Activated effector memory CD4-positive, alpha-beta T cell treated with Interleukin-2 at 50 U/mL for 16 hours (primary cell): Measurements from ENCODE around the gene LRRC2.
A peak's percentile ranks its signal among the peaks of the same experiment; 100 is the strongest.
"Not testable (repeated sequence)": the region's sequence is repeated elsewhere in the genome, so short reads cannot be mapped to it uniquely, and the experiment has no call there.

ENCODE experiments used
- DNase-seq: peaks from one replicate; pipeline ENCODE4 v3.0.0-alpha.2; 2020

LRRC2 gene

DNA sequence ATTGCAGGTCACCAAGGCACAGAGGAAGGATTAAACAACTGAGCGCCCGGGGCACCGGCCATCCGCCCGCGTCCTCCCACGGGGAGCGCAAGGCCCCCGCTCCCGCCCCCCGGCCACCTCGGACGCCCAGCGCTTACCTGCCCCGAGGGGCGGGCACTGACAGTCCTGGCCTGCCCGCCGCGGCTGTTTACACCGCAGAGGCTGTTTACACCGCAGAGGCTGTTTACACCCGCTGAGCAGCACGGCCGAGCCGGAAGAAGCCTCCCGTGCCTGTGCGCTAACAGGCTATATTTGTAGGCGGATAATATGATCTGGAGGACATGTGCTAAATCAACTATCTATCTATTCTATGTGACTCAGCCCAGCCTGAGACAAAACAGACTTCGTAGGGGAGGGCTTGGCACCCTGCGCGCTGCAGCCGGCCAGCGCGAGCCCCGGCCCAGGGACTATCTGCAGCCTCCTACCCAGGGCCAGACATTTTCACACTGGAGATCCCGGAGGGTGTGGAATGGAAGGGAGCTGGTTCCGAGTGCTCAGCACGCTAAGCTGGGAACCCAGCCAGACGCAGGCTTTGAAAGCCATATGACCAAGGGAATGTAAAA lies at the start of gene LRRC2:
TSS of gene LRRC2 (minus strand) at position 263 of the 602 bp plus-strand sequence. CDS start 14,711 bp downstream, outside the sequence.
- DNase-seq = peak; percentile 36

DNA sequence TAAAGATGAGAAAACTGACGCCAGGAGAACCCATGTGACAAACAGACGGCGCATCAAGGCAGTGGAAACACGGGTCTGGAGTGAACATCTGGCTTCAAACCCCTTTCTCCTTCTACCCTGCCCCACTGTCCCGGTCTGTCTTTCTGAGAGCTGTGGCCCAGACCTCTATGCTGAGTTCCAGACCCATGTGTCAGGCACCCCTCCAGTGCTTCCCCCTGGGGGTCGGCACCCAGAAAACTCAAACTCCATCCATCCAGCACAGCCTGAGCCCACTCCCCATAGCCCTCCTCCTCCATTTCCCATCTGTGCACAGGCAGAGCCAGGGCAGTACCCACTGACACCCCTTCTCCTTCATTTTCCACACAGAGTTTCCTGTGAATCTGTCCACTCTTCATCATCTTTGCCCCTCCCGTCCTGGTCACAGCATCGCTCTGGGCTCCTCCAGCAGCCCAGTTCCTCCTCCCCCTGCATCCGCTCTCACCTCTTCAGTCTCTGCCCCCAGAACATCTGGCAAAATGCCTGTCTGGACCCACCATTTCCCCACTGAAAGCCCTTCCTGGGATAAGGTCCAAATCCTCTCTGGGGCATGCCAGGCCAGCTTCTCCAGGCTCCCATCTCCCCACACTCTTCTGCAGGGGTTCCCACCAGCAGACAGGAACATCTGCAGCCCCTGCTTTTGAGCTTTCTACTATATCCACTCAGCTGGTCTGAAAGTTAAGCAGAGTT lies 49.1 kb upstream of the LRRC2 start:
- no peak for DNase-seq

DNA sequence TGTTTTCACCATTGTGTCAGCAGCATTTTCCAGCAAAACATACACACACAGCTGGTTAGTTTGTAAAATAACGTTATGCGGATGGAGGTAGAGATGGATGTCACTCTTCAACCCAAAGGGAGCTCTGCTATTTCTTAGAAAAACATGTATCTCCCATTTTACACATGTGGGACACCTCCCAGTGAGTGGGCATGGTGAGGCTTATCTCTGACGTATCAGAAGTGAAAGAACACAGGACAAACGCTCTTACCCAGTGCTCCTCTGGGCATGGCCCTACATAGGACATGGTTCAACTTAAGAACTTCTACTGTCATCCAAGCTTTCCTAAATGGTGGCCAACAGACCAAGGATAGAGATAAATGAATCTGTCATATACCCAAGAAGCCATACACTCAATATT lies 48.3 kb upstream of the LRRC2 start:
- DNase-seq = no peak

DNA sequence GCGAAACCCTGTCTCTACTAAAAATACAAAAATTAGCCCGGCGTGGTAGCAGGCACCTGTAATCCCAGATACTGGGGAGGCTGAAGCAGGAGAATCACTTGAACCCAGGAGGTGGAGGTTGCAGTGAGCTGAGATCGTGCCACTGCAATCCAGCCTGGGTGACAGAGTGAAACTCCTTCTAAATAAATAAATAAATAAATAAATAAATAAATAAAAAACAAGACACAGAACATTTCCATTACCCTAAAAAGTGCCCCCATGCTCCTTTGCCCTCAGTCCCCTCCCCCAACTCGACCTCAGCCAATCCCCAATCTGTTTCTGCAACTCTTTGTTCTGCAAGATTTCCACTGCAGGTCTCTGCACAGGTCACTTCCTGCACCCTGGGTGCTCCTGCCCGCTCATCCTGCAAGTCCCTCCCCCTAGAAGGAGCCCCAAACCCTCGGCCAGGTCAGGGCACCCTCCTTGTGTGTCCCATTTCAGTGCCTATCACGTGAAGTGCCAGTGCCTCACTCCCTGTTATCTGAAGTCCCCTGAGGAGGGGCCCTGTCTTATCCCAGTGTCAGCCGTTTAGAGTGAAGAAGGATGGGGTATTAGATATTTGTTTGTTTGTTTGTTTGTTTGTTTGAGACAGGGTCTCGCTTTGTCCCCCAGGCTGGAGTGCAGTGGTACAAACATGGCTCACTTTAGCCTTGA lies 47.4 kb upstream of the LRRC2 start:
- no peak for DNase-seq

DNA sequence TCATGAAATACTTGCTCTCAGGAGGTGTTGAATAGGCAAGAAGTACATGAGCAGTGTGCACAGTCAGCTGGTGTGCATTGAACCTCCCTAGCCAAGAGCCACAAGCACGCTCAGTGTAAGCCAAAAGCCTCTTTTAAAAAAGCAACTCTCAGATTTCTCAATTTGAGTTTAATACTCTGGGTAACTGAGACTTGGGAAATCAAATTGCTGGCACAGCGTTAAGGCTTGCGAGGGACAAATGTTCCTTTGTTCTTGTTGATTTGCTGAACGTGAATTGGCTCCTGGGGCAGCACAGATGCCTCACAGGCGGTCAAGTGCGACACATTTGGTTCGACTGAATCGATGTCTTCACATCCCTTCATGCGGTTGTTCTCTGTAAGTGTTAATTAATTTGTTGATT lies 46.2 kb upstream of the LRRC2 start, which contains the start of gene FAM240A:
TSS of gene FAM240A (plus strand) at position 202 of the 400 bp plus-strand sequence. CDS start at position 361, 159 bp downstream.
- DNase-seq = no peak

DNA sequence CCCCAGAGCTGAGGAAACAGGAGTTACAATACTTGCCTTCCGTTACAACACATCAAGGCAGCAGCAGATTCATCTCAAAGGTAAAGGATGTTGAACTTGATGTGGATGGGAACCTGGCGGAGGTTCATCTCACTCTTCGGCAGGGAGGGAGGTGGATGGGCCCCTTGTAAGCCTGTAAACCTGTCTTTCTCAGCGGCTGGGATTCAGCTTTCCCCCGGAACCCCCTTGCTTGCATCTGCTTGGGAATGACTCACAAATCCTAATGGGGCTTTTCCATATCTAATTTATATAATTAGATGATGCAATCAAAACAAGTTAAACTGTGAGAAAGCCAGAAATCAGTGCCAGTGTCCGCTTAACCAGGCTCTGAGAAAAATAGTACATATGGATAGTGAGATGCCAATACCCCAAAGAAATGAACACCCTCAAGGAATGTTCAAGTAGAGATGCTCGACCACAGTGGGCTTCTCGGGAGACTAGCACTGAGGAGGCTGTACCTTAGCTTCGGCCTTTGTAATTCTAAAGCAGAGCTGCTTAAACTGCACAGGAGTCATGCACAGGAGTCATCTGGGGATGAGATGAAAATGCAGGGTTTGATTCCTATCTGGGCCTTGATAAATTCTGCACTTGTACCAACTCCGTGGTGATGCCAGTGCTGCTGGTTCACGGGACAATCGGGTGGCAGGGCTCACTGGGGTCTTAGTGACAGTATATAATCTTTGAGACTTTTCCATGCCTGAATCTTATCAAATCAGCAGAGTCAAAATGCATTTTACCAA lies 44.0 kb upstream of the LRRC2 start:
- DNase-seq = no peak

- DNase-seq = no peak
Observed at GRCh38 chr3:46609212-46609721, 43.2 kb upstream of the LRRC2 start.

- no peak for DNase-seq
Observed at GRCh38 chr3:46607603-46608028, 41.5 kb upstream of the LRRC2 start.

DNA sequence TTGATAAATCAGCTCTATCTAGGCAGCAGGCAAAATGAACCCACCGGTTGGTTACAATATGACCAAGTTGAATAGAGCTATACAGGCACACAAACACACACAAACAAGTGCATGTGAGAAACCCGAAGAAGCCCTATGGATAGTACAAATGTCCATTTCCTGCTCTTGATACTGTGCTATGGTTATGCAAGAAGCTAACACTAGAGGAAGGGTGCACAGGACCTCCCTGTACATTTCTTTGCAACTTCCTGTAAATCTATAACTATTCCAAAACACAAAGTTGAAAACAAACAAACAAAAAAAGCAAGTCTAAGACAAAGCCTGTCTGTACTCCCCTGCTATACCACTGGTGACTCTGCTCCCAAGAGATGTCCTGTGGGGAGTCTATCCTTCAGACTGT lies 38.0 kb upstream of the LRRC2 start:
- no peak for DNase-seq

DNA sequence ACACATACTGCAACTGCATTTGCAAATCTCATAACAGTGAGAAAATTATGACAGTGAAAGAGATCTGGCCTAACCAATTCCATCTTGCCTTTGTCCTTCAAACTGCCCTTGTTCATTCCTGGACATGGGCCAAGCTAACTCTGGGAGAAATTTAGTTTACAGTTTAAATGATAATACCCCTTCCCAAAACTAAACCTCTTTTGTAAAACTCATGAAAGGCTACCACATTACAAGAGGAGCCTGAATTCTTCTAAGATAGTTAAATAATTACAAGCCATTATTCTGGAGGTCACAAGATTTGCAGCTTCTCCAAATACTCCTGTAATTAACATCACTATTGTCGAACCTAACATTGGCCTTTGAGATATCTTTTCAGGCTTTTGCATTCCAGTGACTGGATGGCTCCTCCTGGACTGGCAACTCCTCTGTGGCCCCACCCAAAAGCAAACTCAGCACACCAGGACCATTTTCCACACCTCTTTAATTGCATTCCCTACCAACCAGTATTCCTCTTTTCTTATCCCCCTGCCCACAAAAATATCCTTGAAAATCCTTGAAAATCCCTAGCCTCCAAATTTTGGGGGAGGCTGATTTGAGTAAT lies 37.4 kb upstream of the LRRC2 start:
- DNase-seq = no peak

DNA sequence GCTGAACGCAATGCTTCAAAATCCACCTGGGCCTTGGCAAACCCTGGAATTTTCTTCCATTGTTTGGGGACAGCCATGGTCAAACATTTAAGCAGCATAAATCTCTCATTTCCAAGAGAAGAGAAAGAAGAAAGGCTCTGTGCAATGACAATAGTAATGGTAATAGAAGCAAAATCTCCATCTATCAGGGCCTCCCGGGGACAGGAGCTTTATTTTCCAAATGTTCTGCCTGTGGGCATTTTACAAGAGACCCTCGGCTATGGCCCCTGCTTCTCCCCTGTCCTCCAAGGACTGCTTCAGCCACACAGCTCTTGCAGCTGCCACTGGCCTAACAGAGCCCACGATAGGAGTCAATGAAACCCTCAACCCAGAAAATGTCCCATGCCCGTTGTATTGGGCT lies 33.5 kb upstream of the LRRC2 start:
- no peak for DNase-seq

DNA sequence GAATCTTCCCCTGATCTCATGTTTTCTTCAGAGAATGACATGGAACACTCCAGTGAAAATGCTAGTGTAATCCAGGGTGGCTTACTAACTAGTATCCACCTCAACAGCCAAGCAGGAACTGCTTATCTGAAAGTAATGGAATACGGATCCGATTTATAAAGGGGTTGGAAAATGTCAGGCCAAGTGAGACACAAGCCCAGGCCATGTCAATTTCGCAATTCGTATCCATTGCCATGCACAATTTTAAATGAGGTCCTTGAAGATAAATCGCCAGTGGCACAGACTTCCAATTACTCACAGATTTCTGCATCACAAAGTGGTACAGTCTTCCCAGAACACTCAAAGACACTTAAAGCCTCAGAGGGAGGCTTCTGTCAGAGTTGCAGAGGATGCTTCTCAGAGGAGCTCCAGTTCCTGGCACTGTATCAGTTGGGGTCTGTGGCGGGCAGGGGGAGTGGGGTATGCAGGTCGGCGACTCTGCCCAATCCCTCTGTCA lies 29.8 kb upstream of the LRRC2 start:
- DNase-seq = no peak

DNA sequence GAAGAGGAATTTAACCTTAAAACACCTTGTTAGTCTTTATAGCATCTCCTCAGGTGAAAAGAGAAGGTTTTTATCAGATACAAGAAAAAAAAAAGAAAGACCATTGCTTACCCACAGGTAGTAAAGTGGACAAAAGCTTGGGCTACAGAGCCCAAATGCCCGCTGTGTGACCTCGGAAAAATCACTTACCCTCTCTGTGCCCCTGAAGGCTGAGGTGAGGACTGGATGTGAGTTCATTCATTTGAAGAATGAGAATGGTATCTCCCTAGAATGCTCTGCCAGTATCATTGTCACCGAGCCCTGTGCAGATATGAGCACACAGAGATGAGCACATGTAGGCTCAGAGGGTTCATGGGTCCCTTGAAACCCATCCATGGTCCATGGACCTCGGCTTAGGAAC lies 28.6 kb upstream of the LRRC2 start:
- DNase-seq = no peak

DNA sequence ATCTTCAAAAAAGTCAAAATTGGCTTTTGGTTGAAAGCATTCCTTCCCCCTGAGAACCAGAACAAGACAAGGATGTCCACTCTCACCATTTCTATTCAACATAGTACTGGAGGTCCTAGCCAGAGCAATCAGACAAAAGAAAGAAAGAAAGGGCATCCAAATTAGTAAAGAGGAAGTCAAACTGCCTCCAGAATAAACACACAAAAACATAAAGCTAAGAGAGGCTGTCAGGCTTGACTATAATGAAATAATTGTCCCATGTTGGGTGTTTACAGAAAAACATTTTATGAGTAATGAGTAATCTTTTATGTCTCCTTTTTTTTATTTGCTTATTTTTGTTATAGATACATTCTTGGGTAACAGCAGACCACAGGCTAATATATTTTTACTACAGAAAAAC lies 27.9 kb upstream of the LRRC2 start:
- DNase-seq = no peak

DNA sequence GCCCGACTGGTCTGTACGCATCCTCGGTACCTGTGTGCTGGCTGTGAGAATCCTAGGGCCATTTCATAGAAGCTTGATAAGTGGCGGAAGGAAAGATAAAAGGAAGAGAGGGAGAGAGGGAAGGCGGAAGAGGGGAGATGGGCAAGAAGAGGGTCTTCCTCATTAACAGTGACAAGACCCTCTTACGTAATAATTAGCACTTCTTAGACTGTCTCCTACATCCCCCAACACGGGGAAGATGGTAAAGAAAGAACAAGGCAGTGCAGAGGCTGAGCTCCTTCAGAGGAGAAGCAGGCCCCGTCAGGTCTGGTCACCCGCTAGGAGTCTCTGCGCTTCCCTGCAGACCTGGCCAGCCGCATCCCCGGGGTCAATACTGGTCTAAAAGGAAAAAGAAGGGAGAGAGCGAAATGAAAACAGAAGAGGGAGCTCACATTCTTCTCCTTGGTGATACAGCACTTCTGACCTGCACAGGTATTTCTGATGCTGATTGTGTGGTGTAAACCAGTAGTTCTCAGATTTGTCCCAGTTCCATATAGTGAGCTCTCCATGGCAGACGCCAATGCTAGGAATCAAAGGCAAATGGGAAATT lies 27.3 kb upstream of the LRRC2 start:
- no peak for DNase-seq

GRCh38 chr3:46587268-46587667 lies 21.2 kb upstream of the LRRC2 start:
- DNase-seq = not testable (repeated sequence)

DNA sequence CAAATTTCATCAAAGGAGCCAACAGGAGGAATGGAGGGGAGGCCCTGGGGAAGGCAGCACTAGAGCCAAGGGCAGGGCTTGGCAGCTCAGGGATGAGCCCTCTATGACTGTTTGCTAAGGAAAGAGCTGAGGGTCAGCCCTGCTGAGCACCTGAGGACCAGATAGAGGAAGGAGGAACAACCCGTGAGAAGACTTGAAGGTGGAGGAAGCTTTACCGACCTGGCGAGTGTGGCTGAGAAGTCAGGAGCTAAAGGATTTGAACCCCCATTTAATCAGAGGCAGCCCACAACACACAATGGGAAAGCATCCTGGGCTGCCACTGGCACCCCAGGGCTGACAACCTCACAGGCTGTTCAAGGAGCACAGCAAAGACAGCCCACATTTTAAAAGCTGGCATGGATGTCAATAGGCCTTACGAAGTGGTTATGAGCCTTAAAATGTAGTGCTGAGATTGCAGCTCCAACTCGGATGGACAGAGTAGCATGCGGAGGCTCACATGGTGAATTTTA lies 20.7 kb upstream of the LRRC2 start:
- no peak for DNase-seq

- DNase-seq = no peak
Observed at GRCh38 chr3:46585799-46586693, 19.9 kb upstream of the LRRC2 start.

DNA sequence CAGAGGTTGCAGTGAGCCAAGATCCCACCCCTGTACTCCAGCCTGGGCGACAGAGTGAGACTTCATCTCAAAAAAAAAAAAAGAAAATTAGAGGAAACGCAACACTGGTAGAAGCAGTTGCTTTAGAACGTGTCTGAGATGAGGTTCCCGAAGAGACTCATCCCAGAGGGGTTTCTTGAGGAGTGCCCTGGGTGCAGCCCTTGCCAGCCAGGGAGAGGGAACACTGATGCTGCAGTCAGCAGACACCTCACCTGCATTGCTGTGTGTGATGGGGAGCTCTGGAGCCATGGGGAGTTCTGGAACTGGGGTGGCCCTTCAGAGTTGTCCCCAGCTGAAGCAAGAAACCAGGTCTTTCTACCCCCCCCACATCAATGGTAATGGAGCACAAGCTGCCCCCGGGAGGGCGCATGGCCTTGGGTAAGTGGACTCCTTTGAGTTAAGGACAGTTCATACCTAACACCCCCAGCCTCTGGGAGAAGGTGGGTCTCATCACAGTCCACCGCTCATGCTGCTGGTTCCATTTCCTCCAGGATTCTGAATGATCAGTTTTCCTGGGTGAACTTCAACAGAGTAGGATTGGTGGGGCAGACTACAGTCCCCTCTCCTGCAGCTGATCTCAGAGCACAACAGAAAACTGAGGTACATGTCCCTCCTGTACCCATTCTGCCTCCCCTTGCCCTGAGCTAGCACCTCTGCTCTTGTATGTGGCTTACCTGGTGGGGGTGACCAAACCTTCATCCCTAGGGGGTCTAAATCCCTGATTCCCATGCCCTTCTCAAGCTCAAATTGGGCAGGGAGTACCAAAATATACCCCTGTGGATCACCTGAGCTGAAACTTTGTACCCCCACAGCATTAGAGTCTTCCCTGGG lies 18.7 kb upstream of the LRRC2 start:
- DNase-seq = no peak

- no peak for DNase-seq
Observed at GRCh38 chr3:46580675-46581074, 14.6 kb upstream of the LRRC2 start.
